Lower lobe of right lung (tissue), 2 donors: ENCODE measurements around the gene IL1RAPL2. TPM values are rescaled to one million over a fixed set of nuclear protein-coding genes. Genes with fewer than 3 reads are reported as not detected.

Source experiments
- ATAC-seq, 2 donors: fragments of 200-7000 bp; cut with Tn5 transposase; one replicate each; pipeline ENCODE4 v1.9.1; 2020 to 2022; ENCODE audit warnings: mild to moderate bottlenecking in 2 of 2, moderate library complexity in 2 of 2
- DNase-seq: peaks from one replicate; pipeline ENCODE4 v3.0.0-alpha.2; 2020
- H3K27ac ChIP-seq: fragments of 200-600 bp; one replicate; pipeline ENCODE4 v1.8.0; 2022
- H3K27me3 ChIP-seq: fragments of 200-600 bp; one replicate; pipeline ENCODE4 v1.8.0; 2022; ENCODE audit warnings: low read depth
- H3K36me3 ChIP-seq: fragments of 200-600 bp; one replicate; pipeline ENCODE4 v1.8.0; 2022; ENCODE audit warnings: mild to moderate bottlenecking
- H3K4me1 ChIP-seq: fragments of 200-600 bp; one replicate; pipeline ENCODE4 v1.8.0; 2022
- H3K4me3 ChIP-seq: fragments of 200-600 bp; one replicate; pipeline ENCODE4 v1.8.0; 2022; ENCODE audit warnings: mild to moderate bottlenecking
- H3K9me3 ChIP-seq: fragments of 200-600 bp; one replicate; pipeline ENCODE4 v1.8.0; 2022
- CTCF ChIP-seq: fragments of 200-600 bp; IDR thresholded peaks from one replicate; pipeline ENCODE4 v1.8.0; 2022; ENCODE audit warnings: antibody characterized with exemption, mild to moderate bottlenecking
- intact Hi-C: fragments of 100-400 bp; cut with DNase I; formaldehyde crosslinking; loops from one replicate; pipeline ENCODE4 v1.11.0; 2022
- total RNA-seq: library from RNA; stranded (reverse); fragmentation: NEBNext Ultra II Directional; extraction: Animal tissue kit (Norgen Biotek cat#: 25700); gene quantifications from one replicate; pipeline ENCODE4 v1.2.1, GENCODE V29; 2021
- donor health status: DM: no; HTN: yes; CAD: no; lungs with severe emphysema.

The IL1RAPL2 gene
- total RNA-seq, 1 donor from 2014 or later: not detected

DNA sequence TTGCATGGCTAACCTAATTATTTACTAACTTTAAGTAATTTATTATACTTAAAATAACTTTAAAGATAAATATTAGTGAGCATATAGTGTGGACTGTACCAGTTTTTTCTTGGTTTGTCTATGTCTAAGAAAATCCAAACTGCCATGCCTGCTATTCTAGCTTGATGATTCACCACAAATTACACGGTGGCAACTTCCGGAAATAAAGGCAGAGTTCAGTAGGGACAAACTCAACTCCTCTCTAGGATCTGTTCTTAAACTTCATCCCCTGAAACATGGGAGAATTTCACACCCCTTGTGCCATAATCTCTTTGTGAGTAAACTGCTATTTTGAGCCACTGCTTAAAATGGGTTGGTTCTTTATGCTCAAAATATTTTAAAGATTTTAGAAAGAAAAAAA lies 1042.7 kb downstream of the IL1RAPL2 start:
- Histone ChIP-seq H3K4me3 (no peak overlapping the region), H3K36me3 (no peaks in the 10 kb centered on the region), H3K4me1 (no peaks in the 10 kb centered on the region), H3K27me3 (no peaks in the 10 kb centered on the region), H3K9me3 (no peaks in the 10 kb centered on the region), H3K27ac (no peak overlapping the region)
- DNase-seq (no peak), ATAC-seq (no peak)
- intact Hi-C loops: no loop called here
- TF ChIP-seq CTCF: no peak

GRCh38 chrX:105609530-105609929 lies 1043.5 kb downstream of the IL1RAPL2 start:
- no peak overlapping the region for H3K4me3 ChIP-seq

DNA sequence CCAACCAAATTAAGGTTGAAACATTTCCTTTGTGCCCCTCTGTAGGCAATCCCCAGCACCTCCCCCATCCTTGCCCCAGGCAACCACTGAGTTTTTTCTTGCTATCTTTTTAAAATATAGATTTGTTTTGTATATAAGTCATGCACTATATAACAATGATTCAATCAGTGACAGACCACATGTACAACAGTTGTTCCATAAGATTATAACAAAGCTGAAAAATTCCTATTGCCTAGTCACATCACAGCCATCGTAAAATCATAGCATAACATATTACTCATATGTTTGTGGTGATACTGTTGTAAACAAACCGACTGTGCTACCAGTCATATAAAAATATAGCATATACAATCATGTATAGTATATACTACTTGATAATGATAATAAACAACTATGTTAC lies 1044.4 kb downstream of the IL1RAPL2 start:
- Histone ChIP-seq H3K9me3 (no peaks in the 10 kb centered on the region), H3K27me3 (no peaks in the 10 kb centered on the region), H3K36me3 (no peaks in the 10 kb centered on the region), H3K4me1 (no peaks in the 10 kb centered on the region), H3K27ac (no peak overlapping the region), H3K4me3 (no peak overlapping the region)
- intact Hi-C loops: no loop called here
- TF ChIP-seq CTCF: no peak
- DNase-seq (no peak), ATAC-seq (no peak)

More at GRCh38 chrX:105609530-105609929, 1043.5 kb downstream of the IL1RAPL2 start:
- no peaks in the 10 kb centered on the region for H3K9me3 ChIP-seq
- ATAC-seq (no peak), DNase-seq (no peak)
- H3K36me3 ChIP-seq: no peaks in the 10 kb centered on the region
- intact Hi-C loops: no loop called here
- no peaks in the 10 kb centered on the region for H3K4me1 ChIP-seq
- H3K27ac ChIP-seq: no peak overlapping the region
- no peaks in the 10 kb centered on the region for H3K27me3 ChIP-seq
- TF ChIP-seq CTCF: no peak

DNA sequence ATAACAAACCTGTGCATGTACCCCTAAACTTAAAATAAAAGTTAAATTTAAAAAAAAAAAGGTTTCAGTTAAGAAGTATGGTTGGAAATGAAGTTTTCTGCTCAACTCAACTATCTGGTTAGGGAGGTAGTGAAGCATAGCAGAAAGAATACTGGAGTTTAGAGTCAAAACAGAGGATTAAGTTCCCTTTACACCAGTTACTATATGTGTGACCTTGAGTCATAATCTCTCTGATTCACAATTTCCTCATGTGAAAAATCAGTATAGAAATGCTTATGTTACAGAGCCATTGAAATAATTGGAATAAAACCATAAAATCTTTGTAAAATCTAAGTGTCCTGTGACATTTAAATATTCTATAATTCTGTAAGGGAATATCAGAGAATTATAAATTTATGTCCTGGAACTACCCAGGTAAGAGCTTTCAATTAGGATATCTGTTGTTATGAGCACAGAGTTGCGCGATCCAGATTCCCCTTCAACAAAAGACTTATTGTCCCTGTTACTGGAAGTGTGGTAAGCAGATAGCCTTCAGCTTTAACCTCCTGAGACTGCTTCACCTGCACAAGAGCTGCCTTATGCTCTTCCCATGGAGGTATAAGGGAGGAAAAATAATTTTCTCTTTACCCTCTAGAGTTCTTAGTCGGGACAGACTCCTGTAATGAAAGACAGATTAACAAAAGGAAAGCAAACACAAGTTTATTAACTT lies 1052.5 kb downstream of the IL1RAPL2 start:
- no peaks in the 10 kb centered on the region for H3K27me3 ChIP-seq
- ATAC-seq: no peak

DNA sequence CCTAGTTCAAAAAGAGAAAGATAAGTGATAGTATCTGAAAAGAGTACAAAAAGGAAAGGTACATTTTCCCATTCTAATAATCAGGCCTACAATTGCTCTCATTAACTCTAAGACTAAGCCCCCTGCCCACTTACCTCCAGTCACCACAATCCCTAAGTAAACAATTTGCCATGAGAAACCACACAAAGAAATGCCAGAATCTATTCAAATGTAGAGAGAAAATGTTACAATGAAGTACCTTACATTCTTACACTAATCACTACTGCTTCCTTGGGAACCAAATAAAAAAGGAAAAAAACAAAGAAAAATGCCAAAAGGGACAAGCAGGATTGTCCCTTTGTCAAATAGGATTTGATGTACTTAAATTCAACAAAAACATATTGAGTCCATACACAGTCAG lies 1068.2 kb downstream of the IL1RAPL2 start:
- Histone ChIP-seq H3K27ac (no peak overlapping the region), H3K9me3 (no peaks in the 10 kb centered on the region), H3K36me3 (no peaks in the 10 kb centered on the region), H3K4me3 (no peak overlapping the region), H3K4me1 (no peaks in the 10 kb centered on the region), H3K27me3 (no peaks in the 10 kb centered on the region)
- ATAC-seq (no peak), DNase-seq (no peak)
- intact Hi-C loops: no loop called here
- no peak for TF ChIP-seq CTCF

More for the DNA sequence above, 1052.5 kb downstream of the IL1RAPL2 start:
- Histone ChIP-seq H3K9me3 (no peaks in the 10 kb centered on the region), H3K4me3 (no peak overlapping the region), H3K4me1 (no peaks in the 10 kb centered on the region), H3K27ac (no peak overlapping the region), H3K36me3 (no peaks in the 10 kb centered on the region)
- intact Hi-C loops: no loop called here
- DNase-seq: no peak
- TF ChIP-seq CTCF: no peak
